HG03378 (cell line): ENCODE measurements around the gene FTO.
"Not testable (repeated sequence)": the region's sequence is repeated elsewhere in the genome, so short reads cannot be mapped to it uniquely, and the experiment has no call there.

ENCODE experiments used
- ATAC-seq: cut with Tn5 transposase; IDR thresholded peaks from one replicate; pipeline ENCODE4 v1.9.1; 2021; ENCODE audit warnings: mild to moderate bottlenecking, moderate library complexity; ENCODE audit not compliant: unreplicated experiment

Gene FTO

GRCh38 chr16:54165912-54166865 is 462.2 kb downstream of the FTO start:
- no peak for ATAC-seq

GRCh38 chr16:54169112-54169511 is 465.2 kb downstream of the FTO start:
- ATAC-seq: no peak

GRCh38 chr16:54171626-54172537 is 467.9 kb downstream of the FTO start:
- ATAC-seq: no peak

GRCh38 chr16:54173490-54173889 is 469.5 kb downstream of the FTO start:
- ATAC-seq: no peak

- ATAC-seq: no peak
Observed at GRCh38 chr16:54174201-54174600, 470.2 kb downstream of the FTO start.

GRCh38 chr16:54174750-54175149 is 470.8 kb downstream of the FTO start:
- ATAC-seq: no peak

GRCh38 chr16:54175169-54175551 is 471.2 kb downstream of the FTO start:
- ATAC-seq: no peak

- ATAC-seq: no peak
Observed at GRCh38 chr16:54175552-54176375, 471.8 kb downstream of the FTO start.

- ATAC-seq: no peak
Observed at GRCh38 chr16:54176376-54176901, 472.5 kb downstream of the FTO start.

GRCh38 chr16:54177052-54177861 is 473.3 kb downstream of the FTO start:
- ATAC-seq: no peak

GRCh38 chr16:54177862-54178477 is 474.0 kb downstream of the FTO start:
- no peak for ATAC-seq

GRCh38 chr16:54178478-54178976 is 474.6 kb downstream of the FTO start:
- no peak for ATAC-seq

GRCh38 chr16:54180421-54181359 is 476.7 kb downstream of the FTO start:
- no peak for ATAC-seq

GRCh38 chr16:54181683-54182329 is 477.9 kb downstream of the FTO start:
- ATAC-seq: not testable (repeated sequence)

- ATAC-seq: no peak
Observed at GRCh38 chr16:54185045-54185444, 481.1 kb downstream of the FTO start.

GRCh38 chr16:54191163-54191562 is 487.2 kb downstream of the FTO start:
- ATAC-seq: no peak

GRCh38 chr16:54191592-54191991 is 487.6 kb downstream of the FTO start:
- ATAC-seq: no peak
